Suppressor macrophage treated with lipopolysaccharide for 1 hour (primary cell): ENCODE data around the gene P2RX7.
A peak's percentile ranks its signal among the peaks of the same experiment; 100 is the strongest.
"Not testable (repeated sequence)": the region's sequence is repeated elsewhere in the genome, so short reads cannot be mapped to it uniquely, and the experiment has no call there.

Experiments used
- DNase-seq, 3 donors: peaks; one replicate each; pipeline ENCODE4 v3.0.0-alpha.2; 2020 to 2022

P2RX7 gene

GRCh38 chr12:121172145-121172544 is 39.5 kb downstream of the P2RX7 start:
- DNase-seq, result no peak

- peak; percentile 84 to 92 (median 91) for DNase-seq
These were observed 42.9 kb downstream of the P2RX7 start for GRCh38 chr12:121175383-121176119.

GRCh38 chr12:121176826-121177529 is 44.3 kb downstream of the P2RX7 start:
- DNase-seq, result peak; percentile 59 to 66 (median 61)

- no peak for DNase-seq
These were observed 48.5 kb downstream of the P2RX7 start for GRCh38 chr12:121181181-121181580.

- peak in 1 of 3 donors; percentile 19 for DNase-seq
These were observed 49.7 kb downstream of the P2RX7 start for GRCh38 chr12:121182222-121182893.

- no peak for DNase-seq
These were observed 51.7 kb downstream of the P2RX7 start for GRCh38 chr12:121184425-121184824.

GRCh38 chr12:121184984-121185889 is 52.6 kb downstream of the P2RX7 start:
- peak; percentile 56 to 71 (median 66) for DNase-seq

- DNase-seq, result no peak
These were observed 54.1 kb downstream of the P2RX7 start for GRCh38 chr12:121186826-121187225.

- no peak for DNase-seq
These were observed 54.8 kb downstream of the P2RX7 start for GRCh38 chr12:121187501-121187900.

- no peak for DNase-seq
These were observed 55.6 kb downstream of the P2RX7 start for GRCh38 chr12:121188227-121188626.

GRCh38 chr12:121189131-121189530 is 56.5 kb downstream of the P2RX7 start:
- no peak for DNase-seq

GRCh38 chr12:121189619-121190155 is 57.0 kb downstream of the P2RX7 start:
- peak in 1 of 3 donors; percentile 47 for DNase-seq

- DNase-seq, result peak; percentile 94 to 99 (median 97)
These were observed 57.9 kb downstream of the P2RX7 start for GRCh38 chr12:121190523-121191031.

GRCh38 chr12:121191151-121191550 is 58.5 kb downstream of the P2RX7 start:
- DNase-seq, result peak; percentile 57 to 69 (median 59)

GRCh38 chr12:121196902-121197301 is 64.2 kb downstream of the P2RX7 start:
- peak; percentile 86 to 96 (median 94) for DNase-seq

GRCh38 chr12:121198949-121199348 is 66.3 kb downstream of the P2RX7 start:
- DNase-seq, result no peak

GRCh38 chr12:121201140-121201539 is 68.5 kb downstream of the P2RX7 start:
- not testable (repeated sequence) for DNase-seq

GRCh38 chr12:121202407-121203355 is 70.0 kb downstream of the P2RX7 start:
- DNase-seq, result no peak

- no peak for DNase-seq
These were observed 70.8 kb downstream of the P2RX7 start for GRCh38 chr12:121203482-121203881.

- no peak for DNase-seq
These were observed 72.8 kb downstream of the P2RX7 start for GRCh38 chr12:121205491-121205890.

GRCh38 chr12:121208571-121208970 is 75.9 kb downstream of the P2RX7 start:
- DNase-seq, result not testable (repeated sequence)
